OCI-M1 (cell line): Measurements from ENCODE around the gene P4HA2.

ENCODE experiments used
- DNase-seq: peaks from one replicate; lab custom pipeline; 2025; lab: John Stamatoyannopoulos, UW

The P4HA2 gene

GRCh38 chr5:132250547-132250946 is 22.9 kb upstream of the P4HA2 start:
- no peak for DNase-seq

- no peak for DNase-seq
Measured at GRCh38 chr5:132246806-132247205, 19.2 kb upstream of the P4HA2 start.

DNA sequence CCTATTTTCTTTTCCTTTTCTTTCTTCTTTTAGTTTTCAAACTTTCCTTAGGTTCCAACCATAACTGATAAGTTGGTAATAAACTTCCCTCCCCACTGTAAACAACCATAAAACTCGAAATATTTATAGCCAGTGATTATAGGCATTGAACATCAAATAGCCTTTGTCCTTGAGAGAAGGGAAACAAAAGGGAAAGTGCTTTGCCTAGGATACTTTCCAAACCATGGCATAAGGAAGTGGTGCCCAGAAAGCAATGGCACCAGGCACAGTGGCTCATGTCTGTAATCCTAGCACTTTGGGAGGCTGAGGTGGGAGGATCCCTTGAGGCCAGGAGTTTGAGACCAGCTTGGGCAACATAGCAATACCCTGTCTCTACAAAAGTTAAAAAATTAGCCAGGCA is 17.9 kb upstream of the P4HA2 start:
- no peak for DNase-seq

GRCh38 chr5:132243366-132243977 is 15.8 kb upstream of the P4HA2 start:
- DNase-seq = no peak

DNA sequence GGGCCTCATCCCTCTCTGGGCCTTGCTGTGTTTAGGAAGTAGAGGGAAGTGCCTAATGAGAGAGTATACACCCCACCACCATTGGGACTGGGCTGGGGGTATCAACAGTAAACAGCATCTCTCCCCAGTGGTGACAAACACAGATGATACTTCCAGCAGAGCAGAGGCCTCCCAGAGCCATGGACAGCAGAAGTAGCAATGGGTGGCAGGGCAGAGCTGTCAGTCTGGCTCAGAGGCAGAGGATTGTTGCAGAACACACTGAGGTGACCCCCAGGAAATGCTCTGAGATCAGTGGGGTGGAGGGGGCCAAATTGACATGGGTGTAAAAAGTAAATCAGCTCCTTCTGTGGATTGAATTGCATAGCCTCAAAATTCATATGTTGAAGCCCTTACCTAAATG is 12.1 kb upstream of the P4HA2 start:
- DNase-seq = no peak

- no peak for DNase-seq
Measured at GRCh38 chr5:132238901-132239500, 11.3 kb upstream of the P4HA2 start.

- DNase-seq = peak; percentile 71
Measured at GRCh38 chr5:132238169-132238744, 10.6 kb upstream of the P4HA2 start.

DNA sequence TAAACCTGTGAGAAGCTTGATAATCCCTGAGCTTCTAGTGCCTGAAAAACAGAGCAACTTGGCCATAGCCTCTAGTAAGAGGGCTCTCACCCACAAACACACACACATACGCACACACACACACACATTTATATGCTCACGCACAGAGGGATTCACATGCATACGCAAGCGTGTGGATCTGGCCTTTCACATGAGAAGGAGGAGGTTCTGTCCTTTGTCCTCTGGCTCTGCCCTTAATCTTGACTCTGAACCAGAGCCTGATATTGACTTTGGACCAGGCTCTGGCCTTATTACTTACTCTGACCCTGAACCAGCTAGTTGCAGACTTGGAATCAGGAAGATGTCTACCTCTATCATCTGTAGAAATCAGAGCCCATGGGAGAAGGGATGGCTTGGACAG is 10.0 kb upstream of the P4HA2 start:
- DNase-seq = no peak

DNA sequence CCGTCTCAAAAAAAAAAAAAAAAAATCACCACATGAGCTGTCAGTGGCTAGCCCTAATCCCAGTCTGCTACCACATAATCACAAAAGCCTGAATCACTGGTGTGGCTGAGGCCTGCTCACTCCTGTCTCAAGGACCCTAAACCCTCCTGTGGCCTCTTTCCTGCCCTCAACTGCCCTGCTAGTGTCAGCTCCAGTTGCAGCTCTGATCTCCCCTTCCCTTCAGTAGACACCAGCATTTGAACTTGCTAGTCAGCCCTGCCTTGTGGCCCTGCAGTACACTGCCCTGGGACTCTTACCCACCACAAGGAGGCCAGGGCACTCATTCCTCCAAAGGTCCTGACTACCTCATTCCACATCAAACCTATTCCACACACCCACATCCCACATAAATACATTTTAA is 9.5 kb upstream of the P4HA2 start:
- no peak for DNase-seq

GRCh38 chr5:132235340-132235739 is 7.7 kb upstream of the P4HA2 start:
- no peak for DNase-seq

DNA sequence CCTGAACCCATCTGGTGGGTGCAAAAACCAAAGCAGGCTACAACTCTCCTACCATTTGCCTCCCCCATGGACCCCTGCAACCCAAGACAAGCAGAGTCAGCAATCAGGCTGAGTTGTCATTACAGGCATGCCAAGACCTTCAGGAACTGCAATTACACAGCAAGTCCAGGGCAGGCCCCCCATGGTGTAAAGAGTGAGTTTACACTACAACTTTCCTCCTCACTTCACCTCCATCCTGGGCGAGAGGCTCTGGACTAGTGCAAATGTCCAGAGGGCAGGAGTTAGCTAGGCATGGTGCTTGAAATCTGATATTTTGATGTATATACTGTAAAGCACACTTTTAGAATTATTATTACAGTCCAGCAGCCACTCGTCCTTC is 7.0 kb upstream of the P4HA2 start:
- DNase-seq = no peak

DNA sequence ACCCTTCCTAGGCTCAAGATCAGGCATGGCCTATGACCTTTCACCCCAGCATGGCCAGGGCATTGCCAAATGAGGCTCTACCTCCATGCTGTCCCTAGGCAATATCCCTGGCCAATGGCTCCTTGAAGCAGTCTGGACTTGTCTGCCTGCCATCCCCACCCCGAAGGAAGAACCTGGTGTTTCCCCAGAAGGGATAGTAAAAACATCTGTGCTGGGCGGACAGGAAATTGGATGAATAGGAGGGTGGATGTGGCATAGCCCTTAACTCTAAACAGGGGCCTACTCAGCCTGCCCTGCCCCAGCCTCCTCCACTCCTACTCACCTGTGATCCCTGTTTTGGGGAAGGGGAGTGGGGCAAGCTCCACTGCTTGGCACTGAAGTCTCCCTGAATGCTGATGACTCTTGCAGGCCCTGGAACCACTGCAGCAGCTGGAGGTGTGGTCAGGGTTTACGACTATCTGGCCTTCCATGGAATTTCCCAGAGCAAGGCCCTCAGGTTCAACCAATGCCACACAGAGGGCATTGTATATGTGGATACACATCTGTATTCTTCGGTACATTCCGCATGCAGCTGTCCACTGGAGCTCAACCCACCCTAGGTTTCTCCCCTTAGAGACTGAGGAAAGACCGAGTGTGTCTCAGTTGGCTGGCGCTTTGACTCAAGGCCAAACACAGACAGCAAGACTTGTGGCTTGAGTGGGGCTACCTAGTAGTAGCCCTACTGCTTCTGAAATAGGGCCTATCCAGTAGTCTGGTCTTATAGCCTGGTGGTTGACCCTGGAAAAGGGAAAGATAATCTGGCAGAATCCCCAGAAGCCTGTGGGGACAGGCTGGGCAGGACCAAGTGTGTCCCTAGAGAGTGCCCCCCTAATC is 6.4 kb upstream of the P4HA2 start:
- no peak for DNase-seq

DNA sequence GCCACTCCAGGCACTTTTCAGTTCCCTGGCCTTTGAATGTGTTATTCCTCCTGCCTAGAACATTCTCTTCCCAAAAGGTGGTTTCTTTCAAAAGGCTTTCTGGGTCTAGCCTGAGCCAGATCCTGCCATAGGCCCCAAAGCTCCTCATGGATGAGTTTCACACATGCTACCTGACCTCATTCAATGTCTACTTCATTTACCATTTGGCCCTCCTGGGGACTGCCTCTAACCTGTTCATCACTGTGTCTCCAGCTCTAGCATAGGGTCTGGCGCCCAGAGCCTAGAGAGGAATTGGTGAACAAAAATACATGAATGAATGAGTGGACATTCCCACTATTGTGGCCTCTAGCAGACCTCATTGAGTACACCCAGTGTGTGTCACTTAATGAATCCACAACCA is 5.4 kb upstream of the P4HA2 start:
- DNase-seq = no peak

DNA sequence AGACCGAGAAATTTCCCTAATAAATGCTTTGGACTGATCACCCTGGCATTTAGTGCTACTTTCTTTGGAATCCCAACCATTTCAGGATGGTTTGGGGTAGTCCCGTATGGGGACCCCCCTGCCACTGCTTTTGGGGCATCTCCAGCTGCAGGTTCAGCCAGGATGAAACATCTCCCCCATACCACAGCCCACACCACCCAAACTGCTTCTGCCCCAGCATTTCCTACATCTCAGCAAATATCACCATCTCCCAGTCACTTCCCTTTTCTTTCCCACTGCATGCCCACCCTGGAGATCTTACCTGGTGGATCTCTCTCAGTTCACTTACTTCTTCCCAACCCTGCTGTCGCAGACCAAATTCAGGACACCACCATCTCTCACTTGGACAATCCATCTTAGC is 4.8 kb upstream of the P4HA2 start:
- DNase-seq = no peak

GRCh38 chr5:132230871-132231270 is 3.2 kb upstream of the P4HA2 start:
- DNase-seq = no peak

DNA sequence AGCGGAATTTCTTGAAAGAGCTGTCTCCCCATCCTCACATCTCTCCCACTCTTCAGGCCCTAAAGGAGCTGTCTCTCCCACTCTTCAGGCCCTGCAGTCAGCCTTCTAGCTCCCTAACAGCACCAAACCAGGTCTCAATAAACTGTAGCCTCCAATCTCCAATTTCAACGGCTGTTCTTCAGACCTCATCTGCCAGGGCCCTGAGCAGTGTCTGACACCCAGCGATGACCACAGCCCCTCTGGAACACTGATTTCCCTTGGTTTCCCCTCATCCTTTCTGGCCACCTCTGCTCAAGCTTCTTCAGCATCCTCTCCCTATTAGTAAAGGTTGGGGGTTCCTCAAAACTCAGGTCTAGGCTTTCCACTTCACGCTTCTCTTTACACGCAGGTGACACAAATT is 1.6 kb upstream of the P4HA2 start:
- DNase-seq = no peak

- no peak for DNase-seq
Measured at GRCh38 chr5:132228241-132229035, 785 bp upstream of the P4HA2 start.

- no peak for DNase-seq
Measured at GRCh38 chr5:132227235-132227484, 493 bp downstream of the P4HA2 start.

- no peak for DNase-seq
Measured at GRCh38 chr5:132226516-132227234, 978 bp downstream of the P4HA2 start.

- no peak for DNase-seq
Measured at GRCh38 chr5:132225165-132226032, 2.3 kb downstream of the P4HA2 start.

- no peak for DNase-seq
Measured at GRCh38 chr5:132224716-132225115, 2.9 kb downstream of the P4HA2 start.
